Loucy (cell line): ENCODE results near the gene SEMA3D.

Experiments used
- H2AFZ ChIP-seq: fragments of 200-600 bp; sonication (generic); 2 replicates; pipeline ENCODE4 v1.6.0; 2016; ENCODE audit warnings: antibody characterized with exemption, mild to moderate bottlenecking, low read length, moderate library complexity
- H3F3A ChIP-seq: fragments of 200-600 bp; 2 replicates; pipeline ENCODE4 v1.6.0; 2016; ENCODE audit warnings: antibody characterized with exemption, low read depth, mild to moderate bottlenecking
- H3K27me3 ChIP-seq: fragments of 200-600 bp; sonication (generic); 2 replicates; pipeline ENCODE4 v1.6.1; 2014; ENCODE audit warnings: low read length, mild to moderate bottlenecking; ENCODE audit not compliant: insufficient read depth, poor library complexity, severe bottlenecking
- H3K36me3 ChIP-seq: fragments of 200-600 bp; sonication (generic); 2 replicates; pipeline ENCODE4 v1.6.1; 2016; ENCODE audit warnings: low read length; ENCODE audit not compliant: insufficient read depth
- H3K4me1 ChIP-seq: fragments of 200-600 bp; sonication (generic); 2 replicates; pipeline ENCODE4 v1.5.1; 2014; ENCODE audit warnings: low read length, mild to moderate bottlenecking; ENCODE audit not compliant: insufficient read depth, poor library complexity, severe bottlenecking
- H3K4me2 ChIP-seq: fragments of 200-600 bp; sonication (generic); 2 replicates; pipeline ENCODE4 v1.6.0; 2014; ENCODE audit warnings: antibody characterized with exemption, low read length, low read depth, mild to moderate bottlenecking; ENCODE audit not compliant: poor library complexity, severe bottlenecking
- H3K4me3 ChIP-seq: fragments of 200-600 bp; sonication (generic); 2 replicates; pipeline ENCODE4 v1.5.1; 2014; ENCODE audit warnings: low read length, mild to moderate bottlenecking, mixed read lengths; ENCODE audit not compliant: poor library complexity, severe bottlenecking
- H3K79me2 ChIP-seq: fragments of 200-600 bp; sonication (generic); 2 replicates; pipeline ENCODE4 v1.6.1; 2014; ENCODE audit warnings: low read length; ENCODE audit not compliant: insufficient read depth
- H3K9ac ChIP-seq: fragments of 200-600 bp; sonication (generic); 2 replicates; pipeline ENCODE4 v1.6.0; 2014; ENCODE audit warnings: mild to moderate bottlenecking, low read depth, low read length, moderate library complexity; ENCODE audit not compliant: poor library complexity, severe bottlenecking
- H3K9me2 ChIP-seq: fragments of 200-600 bp; sonication (generic); replicated peaks from 2 replicates; pipeline ENCODE4 v1.6.1; 2016; ENCODE audit warnings: low read depth, low read length, mixed read lengths
- H3K9me3 ChIP-seq: fragments of 200-600 bp; sonication (generic); 2 replicates; pipeline ENCODE4 v1.6.1; 2014; ENCODE audit warnings: mild to moderate bottlenecking, antibody characterized with exemption, low read length, low read depth; ENCODE audit not compliant: insufficient read depth
- H4K20me1 ChIP-seq: fragments of 200-600 bp; sonication (generic); 2 replicates; pipeline ENCODE4 v1.6.0; 2014; ENCODE audit warnings: antibody characterized with exemption, low read length, mild to moderate bottlenecking; ENCODE audit not compliant: insufficient read depth, poor library complexity, severe bottlenecking
- EZH2phosphoT487 ChIP-seq: fragments of 200-600 bp; IDR thresholded peaks from 2 replicates; pipeline ENCODE4 v1.6.1; 2018; ENCODE audit warnings: antibody characterized with exemption, mild to moderate bottlenecking, moderate library complexity, borderline replicate concordance
- TF ChIP-seq, protein P1 (sequence below): fragments of 200-600 bp; sonication (generic); conservative IDR thresholded peaks from 2 replicates; pipeline ENCODE4 v1.5.1; 2014; ENCODE audit warnings: mild to moderate bottlenecking, antibody characterized with exemption, low read length

SEMA3D gene

DNA sequence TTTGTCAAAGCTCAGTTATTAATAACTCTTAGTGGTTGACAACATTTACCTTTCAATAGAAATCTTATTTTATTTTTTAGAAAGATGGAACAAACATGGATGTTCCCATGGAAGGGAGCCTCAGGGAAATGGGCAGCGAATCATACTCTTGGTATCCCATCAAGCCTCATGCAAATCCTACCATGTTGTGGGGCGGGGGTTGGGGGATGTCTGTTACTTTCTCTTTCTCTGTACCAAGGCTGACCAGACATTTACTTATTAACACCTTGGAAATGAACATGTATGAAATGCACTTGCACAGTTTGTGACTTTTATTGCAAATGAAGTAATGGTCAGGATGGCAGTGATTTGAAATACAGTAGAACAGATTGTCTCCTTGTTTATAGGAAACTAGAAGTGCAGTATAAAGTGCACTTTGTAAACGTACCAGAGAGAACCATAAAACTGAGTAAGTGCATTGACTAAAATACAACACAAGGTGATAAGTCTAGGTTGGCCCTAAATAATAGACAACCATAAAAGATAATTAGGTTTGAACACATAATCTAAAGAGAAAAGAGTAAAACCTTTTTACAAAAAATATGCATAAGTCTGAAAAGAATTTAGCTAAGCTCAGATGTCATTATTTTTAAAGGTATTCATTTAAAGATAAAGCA, 32.4 kb downstream of the SEMA3D start:
- H3K4me1 ChIP-seq, result no peaks in the 10 kb centered on the region
- no peak overlapping the region for H3K4me3 ChIP-seq
- H4K20me1 ChIP-seq, result no peaks in the 10 kb centered on the region
- no peak overlapping the region for H3K4me2 ChIP-seq
- no peaks in the 10 kb centered on the region for H3F3A ChIP-seq
- no peak overlapping the region for H2AFZ ChIP-seq
- no peaks in the 10 kb centered on the region for H3K27me3 ChIP-seq
- H3K9ac ChIP-seq, result no peak overlapping the region
- H3K9me3 ChIP-seq, result no peaks in the 10 kb centered on the region
- no peak for TF ChIP-seq EZH2phosphoT487
- TF ChIP-seq, protein P1, sequence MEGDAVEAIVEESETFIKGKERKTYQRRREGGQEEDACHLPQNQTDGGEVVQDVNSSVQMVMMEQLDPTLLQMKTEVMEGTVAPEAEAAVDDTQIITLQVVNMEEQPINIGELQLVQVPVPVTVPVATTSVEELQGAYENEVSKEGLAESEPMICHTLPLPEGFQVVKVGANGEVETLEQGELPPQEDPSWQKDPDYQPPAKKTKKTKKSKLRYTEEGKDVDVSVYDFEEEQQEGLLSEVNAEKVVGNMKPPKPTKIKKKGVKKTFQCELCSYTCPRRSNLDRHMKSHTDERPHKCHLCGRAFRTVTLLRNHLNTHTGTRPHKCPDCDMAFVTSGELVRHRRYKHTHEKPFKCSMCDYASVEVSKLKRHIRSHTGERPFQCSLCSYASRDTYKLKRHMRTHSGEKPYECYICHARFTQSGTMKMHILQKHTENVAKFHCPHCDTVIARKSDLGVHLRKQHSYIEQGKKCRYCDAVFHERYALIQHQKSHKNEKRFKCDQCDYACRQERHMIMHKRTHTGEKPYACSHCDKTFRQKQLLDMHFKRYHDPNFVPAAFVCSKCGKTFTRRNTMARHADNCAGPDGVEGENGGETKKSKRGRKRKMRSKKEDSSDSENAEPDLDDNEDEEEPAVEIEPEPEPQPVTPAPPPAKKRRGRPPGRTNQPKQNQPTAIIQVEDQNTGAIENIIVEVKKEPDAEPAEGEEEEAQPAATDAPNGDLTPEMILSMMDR, result no peak
- H3K36me3 ChIP-seq, result no peaks in the 10 kb centered on the region
- no peaks in the 10 kb centered on the region for H3K79me2 ChIP-seq
- H3K9me2 ChIP-seq, result no peaks in the 10 kb centered on the region

DNA sequence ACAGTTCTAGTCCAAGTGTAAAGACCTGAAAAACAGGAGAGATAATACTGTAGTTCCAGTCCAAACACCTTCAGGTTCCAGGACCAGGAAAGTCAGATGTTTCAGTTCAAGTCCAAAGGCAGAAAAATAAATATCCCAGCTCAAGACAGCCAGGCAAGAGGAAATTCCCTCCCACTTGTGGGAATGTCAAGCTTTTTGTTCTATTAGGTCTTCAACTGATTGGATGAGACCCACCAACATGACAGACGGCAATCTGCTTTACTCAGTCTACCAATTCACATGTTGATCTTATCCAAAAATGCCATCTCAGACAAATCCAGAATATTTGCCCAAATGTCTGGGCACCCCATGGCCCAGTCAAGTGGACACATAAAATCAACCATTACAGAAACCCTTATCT, 33.1 kb downstream of the SEMA3D start:
- Histone ChIP-seq H3K4me3 (no peak overlapping the region), H3K79me2 (no peaks in the 10 kb centered on the region), H3K9ac (no peak overlapping the region), H3K4me1 (no peaks in the 10 kb centered on the region), H3K27me3 (no peaks in the 10 kb centered on the region), H3K9me3 (no peaks in the 10 kb centered on the region), H3K4me2 (no peak overlapping the region), H3K36me3 (no peaks in the 10 kb centered on the region), H2AFZ (no peak overlapping the region), H3F3A (no peaks in the 10 kb centered on the region), H3K9me2 (no peaks in the 10 kb centered on the region), H4K20me1 (no peaks in the 10 kb centered on the region)
- TF ChIP-seq, protein P1, result no peak
- TF ChIP-seq EZH2phosphoT487, result no peak

DNA sequence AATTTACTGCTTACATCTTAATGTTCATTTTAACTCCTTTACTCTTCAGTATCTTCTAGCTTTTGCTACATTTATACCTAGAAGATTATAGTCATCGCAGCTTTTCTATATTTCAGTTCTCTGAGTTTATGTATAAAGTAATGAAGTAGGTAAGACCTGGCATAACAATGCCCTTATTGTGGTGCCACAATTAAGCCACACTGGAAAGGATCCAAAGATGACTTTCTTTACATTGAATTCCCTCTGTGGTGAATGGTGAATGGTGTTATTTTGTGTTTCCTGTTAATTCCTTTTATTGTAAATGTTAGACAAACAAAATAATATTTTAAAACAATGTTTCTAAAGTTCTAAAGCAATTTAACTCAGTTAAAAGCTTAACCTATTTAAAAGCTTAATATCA, 36.2 kb downstream of the SEMA3D start:
- Histone ChIP-seq H3K36me3 (no peaks in the 10 kb centered on the region), H3K4me3 (no peak overlapping the region), H3K79me2 (no peaks in the 10 kb centered on the region), H3K9me2 (no peaks in the 10 kb centered on the region), H3F3A (no peaks in the 10 kb centered on the region), H3K9ac (no peak overlapping the region), H4K20me1 (no peaks in the 10 kb centered on the region), H3K4me2 (no peak overlapping the region), H3K27me3 (no peaks in the 10 kb centered on the region), H2AFZ (no peak overlapping the region), H3K9me3 (no peaks in the 10 kb centered on the region), H3K4me1 (no peaks in the 10 kb centered on the region)
- TF ChIP-seq, protein P1, result no peak
- no peak for TF ChIP-seq EZH2phosphoT487
